ENCODE results near the gene GRAPL. TPM values are rescaled to one million over a fixed set of nuclear protein-coding genes. Genes with fewer than 3 reads are reported as not detected.
"Not testable (repeated sequence)": the region's sequence is repeated elsewhere in the genome, so short reads cannot be mapped to it uniquely, and the experiment has no call there.

The GRAPL gene
- total RNA-seq, 6 experiments from 2014 or later: not detected

- not testable (repeated sequence) for H3K27ac Mint-ChIP-seq; H3K36me3 Mint-ChIP-seq (ENCODE audit: low read depth); H3K27me3 Mint-ChIP-seq (ENCODE audit: insufficient read depth); H3K4me1 Mint-ChIP-seq (ENCODE audit: low read depth); H3K9me3 Mint-ChIP-seq; DNase-seq; H3K4me3 Mint-ChIP-seq
These were observed 14.2 kb downstream of the GRAPL start for GRCh38 chr17:19141366-19142155.

GRCh38 chr17:19142419-19142818, 15.0 kb downstream of the GRAPL start:
- H3K9me3 Mint-ChIP-seq; DNase-seq; H3K27ac Mint-ChIP-seq; H3K4me1 Mint-ChIP-seq (ENCODE audit: low read depth); H3K4me3 Mint-ChIP-seq; H3K36me3 Mint-ChIP-seq (ENCODE audit: low read depth); H3K27me3 Mint-ChIP-seq (ENCODE audit: insufficient read depth): not testable (repeated sequence)

GRCh38 chr17:19143097-19143777, 15.8 kb downstream of the GRAPL start:
- H3K4me1 Mint-ChIP-seq (ENCODE audit: low read depth); H3K27ac Mint-ChIP-seq; H3K36me3 Mint-ChIP-seq (ENCODE audit: low read depth); DNase-seq; H3K4me3 Mint-ChIP-seq; H3K9me3 Mint-ChIP-seq; H3K27me3 Mint-ChIP-seq (ENCODE audit: insufficient read depth): not testable (repeated sequence)

- not testable (repeated sequence) for H3K27ac Mint-ChIP-seq; H3K9me3 Mint-ChIP-seq; H3K4me1 Mint-ChIP-seq (ENCODE audit: low read depth)
These were observed 17.0 kb downstream of the GRAPL start for GRCh38 chr17:19144373-19144772.

GRCh38 chr17:19145471-19145870, 18.1 kb downstream of the GRAPL start:
- not testable (repeated sequence) for H3K4me3 Mint-ChIP-seq; H3K27me3 Mint-ChIP-seq (ENCODE audit: insufficient read depth); DNase-seq; H3K9me3 Mint-ChIP-seq; H3K4me1 Mint-ChIP-seq (ENCODE audit: low read depth); H3K27ac Mint-ChIP-seq; H3K36me3 Mint-ChIP-seq (ENCODE audit: low read depth)

More at GRCh38 chr17:19144373-19144772, 17.0 kb downstream of the GRAPL start:
- not testable (repeated sequence) for H3K36me3 Mint-ChIP-seq (ENCODE audit: low read depth); H3K27me3 Mint-ChIP-seq (ENCODE audit: insufficient read depth); H3K4me3 Mint-ChIP-seq; DNase-seq

GRCh38 chr17:19150678-19151615, 23.6 kb downstream of the GRAPL start:
- H3K4me1 Mint-ChIP-seq (ENCODE audit: low read depth); H3K27me3 Mint-ChIP-seq (ENCODE audit: insufficient read depth); DNase-seq; H3K27ac Mint-ChIP-seq; H3K9me3 Mint-ChIP-seq; H3K36me3 Mint-ChIP-seq (ENCODE audit: low read depth); H3K4me3 Mint-ChIP-seq: not testable (repeated sequence)

GRCh38 chr17:19157628-19158027, 30.2 kb downstream of the GRAPL start:
- not testable (repeated sequence) for H3K27ac Mint-ChIP-seq; H3K4me1 Mint-ChIP-seq (ENCODE audit: low read depth); DNase-seq; H3K36me3 Mint-ChIP-seq (ENCODE audit: low read depth); H3K9me3 Mint-ChIP-seq; H3K27me3 Mint-ChIP-seq (ENCODE audit: insufficient read depth); H3K4me3 Mint-ChIP-seq

GRCh38 chr17:19158478-19158877, 31.1 kb downstream of the GRAPL start:
- not testable (repeated sequence) for H3K4me3 Mint-ChIP-seq; DNase-seq; H3K9me3 Mint-ChIP-seq; H3K36me3 Mint-ChIP-seq (ENCODE audit: low read depth); H3K27me3 Mint-ChIP-seq (ENCODE audit: insufficient read depth); H3K4me1 Mint-ChIP-seq (ENCODE audit: low read depth); H3K27ac Mint-ChIP-seq

- H3K4me3 Mint-ChIP-seq; H3K9me3 Mint-ChIP-seq; DNase-seq; H3K36me3 Mint-ChIP-seq (ENCODE audit: low read depth); H3K27me3 Mint-ChIP-seq (ENCODE audit: insufficient read depth); H3K4me1 Mint-ChIP-seq (ENCODE audit: low read depth); H3K27ac Mint-ChIP-seq: not testable (repeated sequence)
These were observed 31.5 kb downstream of the GRAPL start for GRCh38 chr17:19158938-19159337.

- not testable (repeated sequence) for H3K27ac Mint-ChIP-seq; H3K4me3 Mint-ChIP-seq; H3K9me3 Mint-ChIP-seq; H3K4me1 Mint-ChIP-seq (ENCODE audit: low read depth); DNase-seq; H3K36me3 Mint-ChIP-seq (ENCODE audit: low read depth); H3K27me3 Mint-ChIP-seq (ENCODE audit: insufficient read depth)
These were observed 34.1 kb downstream of the GRAPL start for GRCh38 chr17:19161308-19162107.

- H3K9me3 Mint-ChIP-seq; H3K27ac Mint-ChIP-seq; H3K4me3 Mint-ChIP-seq; H3K4me1 Mint-ChIP-seq (ENCODE audit: low read depth); H3K27me3 Mint-ChIP-seq (ENCODE audit: insufficient read depth); DNase-seq; H3K36me3 Mint-ChIP-seq (ENCODE audit: low read depth): not testable (repeated sequence)
These were observed 35.2 kb downstream of the GRAPL start for GRCh38 chr17:19162384-19163216.

- not testable (repeated sequence) for H3K27me3 Mint-ChIP-seq (ENCODE audit: insufficient read depth); H3K27ac Mint-ChIP-seq; H3K4me1 Mint-ChIP-seq (ENCODE audit: low read depth); H3K36me3 Mint-ChIP-seq (ENCODE audit: low read depth); DNase-seq; H3K4me3 Mint-ChIP-seq; H3K9me3 Mint-ChIP-seq
These were observed 47.0 kb downstream of the GRAPL start for GRCh38 chr17:19174422-19174821.
